GM13977 (cell line): Measurements from ENCODE around the gene CABP1.

Experiments
- DNase-seq: peaks from one replicate; pipeline ENCODE4 v3.0.0; 2012; ENCODE audit warnings: low spot score
- CTCF ChIP-seq: IDR thresholded peaks from 2 replicates; pipeline ENCODE4 v1.5.1; 2012; ENCODE audit warnings: mild to moderate bottlenecking, control low read depth; ENCODE audit not compliant: insufficient read depth; ENCODE audit errors: extremely low read depth, missing control alignments
- in situ Hi-C: fragments of 300-500 bp; cut with MboI; formaldehyde crosslinking; loops from one replicate; pipeline ENCODE4 v1.12.0; 2022; ENCODE audit warnings: low sequenced_read_pairs, low pct_unique_long_range_greater_than_20kb, mixed read lengths, inconsistent platforms; ENCODE audit not compliant: unreplicated experiment

The CABP1 gene

GRCh38 chr12:120692524-120693033, 52.2 kb downstream of the CABP1 start:
- no peak for TF ChIP-seq CTCF
- DNase-seq = no peak
- in situ Hi-C loops = no loop called here

- no peak for DNase-seq
- in situ Hi-C loops = no loop called here
- no peak for TF ChIP-seq CTCF
Measured at GRCh38 chr12:120693848-120694247, 53.4 kb downstream of the CABP1 start.

GRCh38 chr12:120696626-120697025, 56.2 kb downstream of the CABP1 start:
- no peak for DNase-seq
- in situ Hi-C loops = no loop called here
- TF ChIP-seq CTCF = no peak

GRCh38 chr12:120697344-120697743, 56.9 kb downstream of the CABP1 start:
- DNase-seq = no peak
- TF ChIP-seq CTCF = no peak
- in situ Hi-C loops = no loop called here

- no peak for TF ChIP-seq CTCF
- DNase-seq = no peak
- in situ Hi-C loops = no loop called here
Measured at GRCh38 chr12:120698665-120699064, 58.2 kb downstream of the CABP1 start.

GRCh38 chr12:120699553-120699952, 59.1 kb downstream of the CABP1 start:
- no peak for DNase-seq
- in situ Hi-C loops = no loop called here

More at GRCh38 chr12:120699553-120699952, 59.1 kb downstream of the CABP1 start:
- no peak for TF ChIP-seq CTCF
